GM18526 (cell line): ENCODE measurements around the gene CAGE1.

Source experiments
- POLR2A ChIP-seq: IDR thresholded peaks from 3 replicates; pipeline ENCODE4 v1.6.1; 2011; ENCODE audit not compliant: insufficient read length; ENCODE audit errors: extremely low read depth

Gene CAGE1

DNA sequence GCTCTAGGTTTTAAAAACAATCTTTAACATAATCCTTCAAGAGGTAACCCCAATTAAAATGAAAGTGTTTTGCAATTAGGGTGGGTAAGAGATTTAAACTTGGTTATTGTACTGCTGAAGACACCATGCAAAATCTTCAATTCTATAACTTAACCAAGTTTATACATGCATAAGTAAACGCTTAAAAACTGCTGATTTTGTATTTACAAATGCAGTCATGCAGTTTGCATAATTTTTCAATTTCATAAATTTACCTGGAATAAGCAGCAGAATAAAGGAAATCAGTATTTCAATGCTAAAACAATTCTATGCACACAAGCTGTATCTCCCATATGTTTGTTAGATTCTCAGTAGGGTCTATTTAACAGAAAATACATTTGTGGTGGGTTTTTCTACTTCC, 99.5 kb downstream of the CAGE1 start:
- no peak for TF ChIP-seq POLR2A

DNA sequence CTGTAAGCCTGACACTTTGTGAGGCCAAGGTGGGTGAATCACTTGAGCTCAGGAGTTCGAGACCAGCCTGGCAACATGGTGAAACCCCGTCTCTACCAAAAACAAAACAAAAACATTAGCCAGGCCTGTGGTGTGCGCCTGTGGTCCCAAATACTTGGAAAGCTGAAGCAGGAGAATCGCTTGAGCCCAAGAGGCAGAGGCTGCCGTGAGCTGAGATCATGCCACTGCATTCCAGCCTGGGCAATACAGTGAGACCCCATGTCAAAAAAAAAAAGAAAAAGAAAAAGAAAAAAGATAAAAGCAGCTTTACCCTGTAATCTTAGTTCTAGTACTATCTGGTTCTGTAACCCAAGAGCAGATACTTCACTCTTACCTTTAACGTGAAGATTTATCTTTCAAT, 104.1 kb downstream of the CAGE1 start:
- no peak for TF ChIP-seq POLR2A

DNA sequence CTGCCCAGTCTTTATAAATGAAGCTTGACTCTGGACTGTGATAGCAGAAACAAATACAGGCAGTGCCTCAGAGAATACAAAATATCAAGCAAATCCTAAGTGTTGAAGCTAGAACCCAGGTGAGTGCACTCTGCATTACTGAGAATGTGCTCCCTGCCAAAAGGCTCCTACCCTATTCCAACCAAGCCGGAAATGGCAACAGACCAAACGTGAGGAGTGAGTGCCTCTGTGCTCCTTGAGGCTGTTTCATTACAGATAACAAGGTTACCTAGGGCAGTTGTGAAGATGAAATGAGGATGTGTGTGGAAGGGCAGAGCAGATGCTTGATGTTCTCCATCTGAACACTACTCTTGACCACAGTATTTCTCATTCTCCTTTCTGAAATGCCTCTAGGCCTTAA, 105.9 kb downstream of the CAGE1 start:
- TF ChIP-seq POLR2A, result no peak

DNA sequence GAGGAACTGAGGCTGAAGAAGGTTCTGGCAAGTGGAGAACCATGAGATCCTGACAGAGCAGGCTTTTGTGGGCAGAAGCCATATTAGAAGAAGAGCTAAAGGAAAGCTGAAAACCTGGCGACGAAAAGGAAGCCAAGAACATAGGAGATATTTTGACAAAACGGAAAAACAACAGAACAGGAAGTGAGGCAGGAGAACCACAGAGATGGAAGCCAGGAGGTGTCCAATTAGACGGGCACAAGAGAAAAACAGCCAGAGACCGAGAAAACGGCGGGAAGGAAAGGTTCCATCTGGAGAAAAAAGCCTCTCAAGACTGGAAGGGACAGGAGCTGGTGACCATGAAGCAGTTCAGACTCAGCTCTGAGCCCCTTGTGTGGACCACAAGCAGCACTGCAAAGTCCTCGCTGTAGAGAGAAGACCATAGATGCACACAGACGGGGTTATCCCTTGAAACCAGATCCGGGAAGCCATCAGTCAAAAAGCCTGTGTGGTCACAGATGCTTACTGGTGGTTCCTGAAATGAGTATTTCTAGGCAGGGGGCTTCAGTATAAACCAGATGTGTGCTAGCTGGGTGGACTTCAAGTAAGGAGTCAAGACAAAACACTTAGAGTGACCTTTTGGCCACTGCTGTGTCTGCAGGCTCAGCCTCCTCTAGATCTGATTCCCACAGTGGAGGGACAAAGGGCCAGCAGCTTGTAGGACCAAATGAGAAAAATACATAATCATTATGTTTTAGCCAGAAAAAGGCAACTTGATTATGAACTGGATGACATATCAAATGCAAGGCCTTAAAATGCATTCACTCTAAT, 107.2 kb downstream of the CAGE1 start:
- TF ChIP-seq POLR2A, result no peak
